HG03064 (cell line): ENCODE data around the gene ASIC3.
"Not testable (repeated sequence)": the region's sequence is repeated elsewhere in the genome, so short reads cannot be mapped to it uniquely, and the experiment has no call there.

Source experiments
- ATAC-seq: cut with Tn5 transposase; IDR thresholded peaks from one replicate; pipeline ENCODE4 v1.9.1; 2021; ENCODE audit warnings: low read depth; ENCODE audit not compliant: unreplicated experiment

The ASIC3 gene

DNA sequence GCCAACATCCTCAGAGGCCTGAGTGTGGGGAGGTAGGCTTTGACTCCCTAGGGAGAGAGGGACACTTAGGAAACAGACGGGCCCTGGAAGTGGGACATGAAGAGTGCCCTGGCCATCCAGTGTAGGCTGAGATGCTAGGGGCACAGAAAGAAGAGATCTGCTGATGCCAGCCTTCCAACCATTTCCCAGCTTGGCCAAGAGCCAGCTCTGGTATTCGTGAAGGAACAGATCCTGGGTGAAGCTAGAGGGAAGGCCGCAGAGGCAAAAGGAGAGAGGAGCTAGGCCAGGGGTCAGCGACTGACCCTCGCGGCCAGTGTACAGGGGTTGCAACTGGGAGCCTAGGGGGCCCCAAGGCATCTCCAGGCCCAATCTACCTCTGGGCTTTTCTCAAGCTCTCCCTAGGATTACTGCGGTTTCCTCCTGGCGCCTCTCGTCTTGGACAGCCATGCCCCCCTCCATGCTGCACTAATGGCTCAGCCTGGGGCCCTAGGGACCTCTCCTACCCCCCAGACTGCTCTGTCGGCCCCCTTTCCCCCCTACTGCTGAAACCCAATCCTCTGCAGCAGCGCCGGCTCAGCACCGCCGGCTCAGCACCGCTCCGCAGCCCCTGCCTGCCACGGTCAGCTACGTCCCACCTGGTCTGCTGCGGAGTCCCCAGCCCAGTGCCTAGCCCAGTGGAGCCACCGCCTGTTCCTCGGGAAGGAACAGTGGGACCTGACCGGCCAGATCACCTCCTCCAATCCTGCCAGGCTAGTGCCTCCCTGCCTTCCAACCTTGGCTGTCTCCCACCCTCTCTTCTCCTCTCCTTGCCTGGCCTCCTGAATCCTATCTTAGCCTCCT lies at the start of gene ASIC3:
TSS of gene ASIC3 (plus strand) at position 556 of the 840 bp plus-strand sequence. CDS start 355 bp downstream, outside the sequence.
- no peak for ATAC-seq

DNA sequence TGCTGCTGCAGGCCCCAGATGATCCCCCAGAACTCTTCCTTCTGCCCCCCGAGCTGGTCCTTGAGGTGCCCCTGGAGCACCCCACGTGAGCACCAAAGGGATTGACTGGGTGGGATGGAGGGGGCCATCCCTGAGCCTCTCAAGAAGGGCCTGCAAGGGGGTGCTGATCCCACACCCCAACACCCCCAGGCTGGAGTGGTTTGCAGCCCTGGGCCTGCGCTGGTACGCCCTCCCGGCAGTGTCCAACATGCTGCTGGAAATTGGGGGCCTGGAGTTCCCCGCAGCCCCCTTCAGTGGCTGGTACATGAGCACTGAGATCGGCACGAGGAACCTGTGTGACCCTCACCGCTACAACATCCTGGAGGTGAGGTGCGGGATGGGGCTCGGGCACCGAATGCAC lies 49.3 kb upstream of the ASIC3 start:
- ATAC-seq, result no peak

DNA sequence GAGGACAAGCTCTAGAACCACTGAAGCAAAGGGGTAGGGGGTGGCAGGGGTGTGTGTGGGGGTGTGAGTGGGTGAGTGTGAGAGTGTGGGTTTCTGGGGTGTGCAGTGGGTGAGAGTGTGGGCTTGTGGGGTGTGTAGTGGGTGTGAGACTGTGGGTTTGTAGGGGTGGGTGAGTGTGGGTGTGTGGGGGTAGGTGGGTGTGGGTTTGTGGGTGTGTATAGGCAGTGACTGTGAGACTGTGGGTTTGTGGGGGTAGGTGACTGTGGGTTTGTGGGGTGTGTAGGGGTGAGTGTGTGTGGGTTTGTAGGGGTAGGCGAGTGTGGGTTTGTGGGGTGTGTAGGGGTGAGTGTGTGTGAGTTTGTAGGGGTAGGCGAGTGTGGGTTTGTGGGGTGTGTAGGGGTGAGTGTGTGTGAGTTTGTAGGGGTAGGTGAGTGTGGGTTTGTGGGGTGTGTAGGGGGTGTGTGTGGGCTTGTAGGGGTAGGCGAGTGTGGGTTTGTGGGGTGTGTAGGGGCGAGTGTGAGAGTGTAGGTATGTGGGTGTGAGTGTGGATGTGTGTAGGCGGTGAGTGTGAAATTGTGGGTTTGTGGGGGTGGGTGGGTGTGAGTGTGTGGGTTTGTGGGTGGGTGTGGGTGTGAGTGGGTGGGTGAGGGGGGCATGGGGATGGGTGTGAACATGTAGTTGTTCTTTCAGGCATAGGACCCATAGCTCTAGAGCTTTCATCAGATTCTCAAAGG lies 48.7 kb upstream of the ASIC3 start:
- no peak for ATAC-seq

DNA sequence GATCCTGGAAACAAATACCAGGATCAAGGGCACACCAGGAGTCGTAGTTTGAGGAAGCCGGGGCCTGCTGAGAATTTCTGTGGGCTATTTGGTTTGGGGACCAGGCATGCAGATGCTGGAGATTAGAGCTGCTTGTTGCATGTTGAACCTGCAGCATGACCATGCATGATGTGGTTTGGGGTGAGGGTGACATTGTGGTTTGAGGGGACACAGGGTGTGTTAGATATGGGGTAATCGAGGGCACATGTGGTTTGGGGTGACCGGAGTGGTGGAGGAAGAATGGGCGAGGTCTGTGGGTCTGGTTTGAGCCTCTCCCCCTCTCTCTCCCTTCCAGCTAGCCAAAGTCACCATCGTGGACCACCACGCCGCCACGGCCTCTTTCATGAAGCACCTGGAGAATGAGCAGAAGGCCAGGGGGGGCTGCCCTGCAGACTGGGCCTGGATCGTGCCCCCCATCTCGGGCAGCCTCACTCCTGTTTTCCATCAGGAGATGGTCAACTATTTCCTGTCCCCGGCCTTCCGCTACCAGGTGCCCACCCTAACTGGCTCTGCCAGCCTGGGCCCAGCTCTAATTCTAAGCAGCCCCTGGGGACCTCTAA lies 47.3 kb upstream of the ASIC3 start:
- ATAC-seq, result no peak

DNA sequence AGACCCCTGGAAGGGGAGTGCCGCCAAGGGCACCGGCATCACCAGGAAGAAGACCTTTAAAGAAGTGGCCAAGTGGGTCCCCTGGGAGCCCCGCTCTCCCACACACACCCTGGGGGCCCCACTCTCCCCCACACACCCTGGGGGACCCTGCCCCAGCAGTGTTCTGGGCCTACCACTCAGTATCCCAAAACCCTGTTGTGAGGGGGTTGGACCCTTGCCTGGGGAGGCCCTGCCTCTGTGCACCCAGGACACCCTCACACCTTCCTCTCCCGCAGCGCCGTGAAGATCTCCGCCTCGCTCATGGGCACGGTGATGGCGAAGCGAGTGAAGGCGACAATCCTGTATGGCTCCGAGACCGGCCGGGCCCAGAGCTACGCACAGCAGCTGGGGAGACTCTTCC lies 46.8 kb upstream of the ASIC3 start:
- no peak for ATAC-seq

DNA sequence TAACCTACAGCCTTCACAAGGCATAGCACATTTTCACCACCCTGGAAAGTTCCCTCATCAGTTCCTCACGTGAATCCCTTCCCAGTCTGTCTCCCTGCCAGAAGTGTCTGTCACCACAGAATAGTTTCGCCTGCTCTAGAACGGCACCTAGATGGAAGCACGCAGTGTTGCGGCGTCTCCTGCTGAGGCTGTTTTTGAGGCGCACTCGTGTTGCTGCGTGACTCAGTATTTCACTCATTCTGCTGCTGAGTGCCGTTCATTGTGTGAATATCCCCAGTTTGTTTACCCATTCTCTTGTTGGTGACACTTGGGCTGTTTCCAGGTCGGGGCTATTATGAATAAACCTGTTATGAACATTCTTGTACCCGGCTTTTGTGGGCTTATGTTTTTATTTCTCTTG lies 44.8 kb upstream of the ASIC3 start:
- ATAC-seq, result no peak

DNA sequence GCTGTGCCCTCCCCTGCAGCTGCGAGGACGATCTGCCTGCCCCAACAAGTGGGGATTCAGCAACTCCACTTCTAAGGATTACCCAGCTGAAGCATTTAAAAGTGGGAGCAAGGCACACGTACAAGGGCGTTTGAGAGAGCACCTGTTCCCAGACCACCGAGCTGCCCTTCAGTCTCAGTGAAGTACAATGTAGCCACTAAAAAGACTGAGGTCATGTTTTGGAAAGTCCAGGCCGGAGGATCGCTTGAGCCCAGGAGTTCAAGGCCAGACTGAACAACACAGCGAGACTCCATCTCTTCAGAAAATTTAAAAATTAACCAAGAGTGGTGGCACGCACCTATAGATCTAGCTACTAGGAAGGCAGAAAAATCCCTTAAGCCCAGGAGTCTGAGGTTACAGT lies 42.8 kb upstream of the ASIC3 start:
- ATAC-seq, result no peak

DNA sequence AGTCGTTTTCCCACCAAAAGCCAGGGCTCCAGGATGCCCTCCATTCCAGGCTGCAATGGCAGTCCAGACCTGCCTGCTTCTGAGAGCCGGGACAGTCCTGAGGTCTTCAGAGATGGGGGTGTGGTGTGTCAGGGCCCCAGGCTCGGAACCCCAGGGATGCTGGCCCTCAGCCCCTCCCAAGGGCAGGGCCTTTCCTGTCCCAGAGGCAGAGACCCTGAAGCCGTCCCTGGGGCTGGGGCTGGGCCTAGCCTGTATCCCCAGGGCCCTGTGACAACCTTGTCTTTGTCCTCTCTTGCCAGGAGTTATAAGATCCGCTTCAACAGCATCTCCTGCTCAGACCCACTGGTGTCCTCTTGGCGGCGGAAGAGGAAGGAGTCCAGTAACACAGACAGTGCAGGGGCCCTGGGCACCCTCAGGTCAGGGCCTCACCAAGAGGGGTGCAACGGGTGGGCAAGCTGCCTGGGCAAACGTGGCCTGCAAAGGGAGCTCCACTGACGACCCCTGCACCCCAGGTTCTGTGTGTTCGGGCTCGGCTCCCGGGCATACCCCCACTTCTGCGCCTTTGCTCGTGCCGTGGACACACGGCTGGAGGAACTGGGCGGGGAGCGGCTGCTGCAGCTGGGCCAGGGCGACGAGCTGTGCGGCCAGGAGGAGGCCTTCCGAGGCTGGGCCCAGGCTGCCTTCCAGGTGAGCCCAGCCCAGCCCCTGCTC lies 41.6 kb upstream of the ASIC3 start:
- no peak for ATAC-seq

DNA sequence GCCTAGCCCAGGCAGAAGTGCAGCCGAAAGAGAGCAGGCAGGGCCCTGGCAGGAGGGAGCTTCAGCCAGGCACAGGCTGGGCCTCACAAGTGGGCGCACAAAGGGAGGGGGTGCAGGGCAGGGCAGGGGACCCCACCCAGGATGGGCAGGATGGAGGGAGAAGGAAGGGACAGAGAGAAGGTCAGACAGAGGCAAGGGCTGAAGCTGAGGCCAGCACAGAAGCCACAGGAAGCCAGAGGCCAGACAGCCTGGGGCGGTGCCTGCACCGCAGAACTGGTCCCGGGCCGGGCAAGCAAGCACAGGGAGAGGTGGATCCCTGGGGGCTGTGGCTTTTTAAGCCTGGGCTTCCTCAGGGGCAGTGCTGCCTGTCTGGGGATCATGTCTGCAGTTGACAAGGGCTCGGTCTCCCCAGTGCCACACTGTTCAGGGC lies 40.8 kb upstream of the ASIC3 start:
- ATAC-seq, result no peak

DNA sequence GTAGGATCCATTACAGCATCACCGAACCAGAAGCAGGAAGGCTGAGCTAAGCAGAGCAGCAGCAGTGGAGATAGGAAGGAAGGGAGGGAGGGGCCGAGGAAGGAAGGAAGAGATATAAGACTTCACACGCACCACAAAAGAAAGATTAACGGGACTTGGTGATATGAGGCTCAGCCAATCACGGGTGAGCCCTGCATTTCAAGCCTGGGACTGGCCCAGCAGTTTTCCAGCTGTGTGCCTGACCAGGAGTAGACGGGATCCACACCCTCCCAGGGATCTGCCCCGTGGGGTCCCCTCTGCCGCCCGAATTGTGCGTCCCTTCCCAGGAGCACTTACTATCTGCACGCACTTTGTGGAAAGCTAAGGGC lies 40.2 kb upstream of the ASIC3 start:
- no peak for ATAC-seq

DNA sequence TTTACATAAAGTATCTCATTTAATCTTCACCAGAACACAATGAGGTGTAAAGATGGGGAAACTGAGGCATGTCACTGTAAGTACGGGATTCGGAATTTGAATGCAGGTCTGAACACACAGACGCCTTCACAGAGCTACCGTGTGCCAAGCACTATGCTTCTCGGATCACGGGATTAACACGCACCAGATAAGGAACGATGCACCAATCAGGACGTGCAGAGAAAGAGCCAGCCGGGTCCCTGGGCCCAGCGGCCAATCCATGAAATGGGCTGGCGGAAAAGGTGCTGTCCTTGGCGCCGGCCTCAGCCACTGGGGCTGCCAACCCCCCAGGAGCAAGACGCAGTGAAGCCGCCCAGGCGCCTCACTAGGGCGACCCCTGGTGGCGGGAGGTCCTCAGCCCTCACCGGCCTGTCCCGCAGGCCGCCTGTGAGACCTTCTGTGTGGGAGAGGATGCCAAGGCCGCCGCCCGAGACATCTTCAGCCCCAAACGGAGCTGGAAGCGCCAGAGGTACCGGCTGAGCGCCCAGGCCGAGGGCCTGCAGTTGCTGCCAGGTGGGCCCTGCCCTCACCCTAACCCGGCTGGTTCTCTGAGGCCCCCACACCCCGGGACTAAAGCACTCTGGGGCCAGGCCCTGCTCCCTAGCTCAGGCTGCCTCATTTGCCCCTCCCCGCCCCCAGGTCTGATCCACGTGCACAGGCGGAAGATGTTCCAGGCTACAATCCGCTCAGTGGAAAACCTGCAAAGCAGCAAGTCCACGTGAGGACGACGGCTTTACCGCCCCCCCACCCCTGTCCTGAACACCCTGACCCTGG lies 39.6 kb upstream of the ASIC3 start:
- ATAC-seq, result no peak

DNA sequence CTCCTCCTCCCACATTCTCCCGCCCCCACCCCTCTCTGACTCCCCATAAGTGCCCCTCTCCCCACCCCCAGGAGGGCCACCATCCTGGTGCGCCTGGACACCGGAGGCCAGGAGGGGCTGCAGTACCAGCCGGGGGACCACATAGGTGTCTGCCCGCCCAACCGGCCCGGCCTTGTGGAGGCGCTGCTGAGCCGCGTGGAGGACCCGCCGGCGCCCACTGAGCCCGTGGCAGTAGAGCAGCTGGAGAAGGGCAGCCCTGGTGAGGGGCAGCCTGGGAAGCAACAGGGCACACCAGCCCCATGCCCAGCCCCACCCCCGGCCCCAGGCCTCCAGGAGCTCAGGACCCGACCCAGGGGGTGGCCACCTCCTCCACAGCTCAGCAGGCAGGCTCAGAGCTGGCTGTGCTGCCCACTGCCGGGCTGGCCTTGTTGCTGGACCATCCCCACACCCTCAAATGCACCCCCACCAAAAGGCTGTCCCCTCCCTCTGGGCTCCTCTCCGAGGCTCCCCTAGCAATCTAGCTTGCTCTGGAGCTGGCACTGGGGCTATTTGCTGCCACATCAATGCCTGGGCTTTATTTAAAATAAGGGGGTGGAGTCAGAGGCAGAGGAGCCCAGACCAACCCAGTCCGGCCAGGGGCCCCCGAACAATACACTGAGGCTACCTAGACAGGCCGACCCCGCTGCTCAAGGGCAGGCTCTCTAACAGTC lies 38.8 kb upstream of the ASIC3 start:
- no peak for ATAC-seq

DNA sequence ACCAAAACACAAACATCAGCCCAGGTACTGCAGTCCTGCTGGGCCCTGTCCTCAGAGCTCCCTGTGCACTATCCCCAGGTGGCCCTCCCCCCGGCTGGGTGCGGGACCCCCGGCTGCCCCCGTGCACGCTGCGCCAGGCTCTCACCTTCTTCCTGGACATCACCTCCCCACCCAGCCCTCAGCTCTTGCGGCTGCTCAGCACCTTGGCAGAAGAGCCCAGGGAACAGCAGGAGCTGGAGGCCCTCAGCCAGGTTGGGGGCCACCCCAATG lies 38.4 kb upstream of the ASIC3 start:
- no peak for ATAC-seq

DNA sequence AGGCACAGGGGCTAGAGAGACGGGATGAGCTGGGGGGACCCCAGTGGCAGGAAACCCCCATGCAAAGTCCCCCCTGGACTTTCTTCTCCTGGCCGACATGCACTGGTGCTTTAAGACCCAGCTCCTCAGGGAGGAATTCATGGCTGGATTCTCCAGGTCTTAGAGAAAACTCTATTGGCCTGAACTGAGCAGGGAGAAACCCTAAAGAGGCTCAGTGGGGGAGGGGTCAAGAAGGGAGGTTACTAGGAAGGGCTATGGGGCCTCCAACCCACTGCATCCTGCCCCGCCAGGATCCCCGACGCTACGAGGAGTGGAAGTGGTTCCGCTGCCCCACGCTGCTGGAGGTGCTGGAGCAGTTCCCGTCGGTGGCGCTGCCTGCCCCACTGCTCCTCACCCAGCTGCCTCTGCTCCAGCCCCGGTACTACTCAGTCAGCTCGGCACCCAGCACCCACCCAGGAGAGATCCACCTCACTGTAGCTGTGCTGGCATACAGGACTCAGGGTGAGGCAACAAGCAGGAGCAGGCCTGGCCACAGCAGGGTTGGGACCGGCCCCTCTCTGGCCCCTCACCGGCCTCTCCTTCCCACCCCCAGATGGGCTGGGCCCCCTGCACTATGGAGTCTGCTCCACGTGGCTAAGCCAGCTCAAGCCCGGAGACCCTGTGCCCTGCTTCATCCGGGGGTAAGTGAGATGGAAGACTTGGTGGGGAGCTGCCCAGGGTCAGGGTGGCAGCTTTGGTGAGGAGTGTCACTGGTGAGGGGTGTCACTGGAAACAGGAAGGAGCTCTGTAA lies 37.8 kb upstream of the ASIC3 start:
- ATAC-seq, result no peak

DNA sequence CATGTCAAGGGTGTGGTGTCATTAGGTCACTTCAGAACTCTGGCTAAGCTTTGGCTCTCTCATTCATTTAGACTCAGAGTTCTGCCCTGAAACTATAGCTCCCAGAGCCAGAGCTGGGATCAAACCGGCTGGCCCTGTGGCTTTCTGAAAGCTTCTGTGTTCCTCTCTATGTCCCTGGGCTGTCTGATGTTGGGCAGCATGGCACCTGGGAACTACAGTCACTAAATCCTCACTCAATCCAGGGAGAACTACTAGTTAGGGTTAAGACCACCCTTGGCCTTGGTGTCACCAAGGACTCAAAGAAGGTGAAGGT lies 37.3 kb upstream of the ASIC3 start:
- ATAC-seq, result no peak

DNA sequence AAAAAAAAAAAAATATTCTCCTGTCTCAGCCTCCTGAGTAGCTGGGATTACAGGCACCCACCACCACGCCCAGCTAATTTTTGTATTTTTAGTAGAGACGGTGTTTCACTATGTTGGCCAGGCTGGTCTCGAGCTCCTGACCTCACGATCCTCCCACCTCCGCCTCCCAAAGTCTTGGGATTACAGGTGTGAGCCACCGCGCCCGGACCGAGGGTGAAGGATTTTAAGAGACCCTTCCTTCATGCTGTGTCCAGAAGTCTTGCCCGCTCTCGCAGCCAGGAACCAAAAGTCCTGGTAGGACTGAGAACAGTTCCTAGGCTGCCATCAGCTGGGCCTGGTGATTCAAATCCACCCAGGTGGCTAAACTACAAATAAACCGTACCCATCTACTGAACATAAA lies 36.7 kb upstream of the ASIC3 start:
- ATAC-seq, result not testable (repeated sequence)

DNA sequence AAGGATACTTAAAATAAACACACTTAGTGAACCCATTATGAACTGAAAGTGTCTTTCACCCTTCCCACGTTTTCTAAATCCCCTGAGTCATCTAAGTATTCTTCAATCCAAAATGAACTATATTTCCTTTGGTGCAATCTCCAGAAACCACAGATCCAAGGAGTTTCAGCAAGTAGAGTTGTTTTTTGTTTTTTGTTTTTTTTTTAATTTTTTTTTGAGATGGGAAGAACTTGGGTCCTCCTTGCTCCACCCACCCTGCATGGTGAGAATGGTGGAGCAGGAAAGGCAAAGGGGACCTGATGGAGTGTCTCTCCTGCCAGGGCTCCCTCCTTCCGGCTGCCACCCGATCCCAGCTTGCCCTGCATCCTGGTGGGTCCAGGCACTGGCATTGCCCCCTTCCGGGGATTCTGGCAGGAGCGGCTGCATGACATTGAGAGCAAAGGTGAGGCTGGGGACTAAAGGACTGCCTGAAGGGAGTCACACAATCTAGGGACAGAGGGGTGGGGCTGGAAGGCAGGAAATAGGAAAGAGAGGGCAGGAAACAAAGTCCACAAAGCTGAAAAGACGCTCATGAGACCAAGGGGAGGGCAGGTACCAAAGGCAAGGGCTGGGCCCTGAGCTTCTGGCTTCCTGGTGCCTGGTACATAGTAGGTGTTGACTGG lies 36.2 kb upstream of the ASIC3 start:
- no peak for ATAC-seq

DNA sequence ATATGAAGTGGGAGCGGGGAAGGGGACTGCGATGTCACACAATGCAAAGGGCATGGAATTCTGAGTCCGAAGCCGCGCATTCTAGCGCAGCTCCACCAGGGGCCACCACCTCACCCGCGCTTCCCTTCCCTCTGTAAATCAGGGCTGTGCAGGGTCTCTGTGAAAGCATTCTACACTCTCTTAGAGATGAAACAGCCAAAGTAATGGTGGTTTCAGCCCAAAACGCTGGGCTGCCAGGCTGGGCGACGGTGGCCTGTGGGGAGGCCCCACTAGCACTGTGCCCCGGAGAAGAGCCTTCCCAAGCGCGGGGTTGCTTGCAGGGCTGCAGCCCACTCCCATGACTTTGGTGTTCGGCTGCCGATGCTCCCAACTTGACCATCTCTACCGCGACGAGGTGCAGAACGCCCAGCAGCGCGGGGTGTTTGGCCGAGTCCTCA lies 35.4 kb upstream of the ASIC3 start:
- ATAC-seq, result no peak

DNA sequence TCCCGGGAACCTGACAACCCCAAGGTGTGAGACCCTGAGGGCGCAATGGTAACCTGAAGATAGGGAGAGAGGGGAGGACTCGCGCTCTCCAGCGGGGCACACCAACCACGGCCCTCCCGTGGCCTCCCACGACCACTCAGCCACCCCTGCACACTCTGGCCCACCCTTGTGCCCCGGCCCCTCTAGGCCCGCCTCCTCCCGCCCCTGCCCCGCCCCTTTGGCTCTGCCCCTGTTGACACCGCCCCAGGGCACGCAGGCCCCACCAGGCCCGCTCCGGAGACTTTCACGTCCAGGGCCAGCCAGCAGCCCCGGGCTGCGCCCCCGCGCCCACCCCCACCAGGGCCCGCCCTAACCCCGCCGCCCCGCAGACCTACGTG lies 35.0 kb upstream of the ASIC3 start:
- ATAC-seq, result no peak
